ENCODE results near the gene SERPINB10. TPM values are rescaled to one million over a fixed set of nuclear protein-coding genes. Genes with fewer than 3 reads are reported as not detected.

SERPINB10 gene
- total and polyA plus RNA-seq, 2 of the 8 experiments (the other 6 are each of a cell fraction or from before 2014, with no cell fraction given): not detected

DNA sequence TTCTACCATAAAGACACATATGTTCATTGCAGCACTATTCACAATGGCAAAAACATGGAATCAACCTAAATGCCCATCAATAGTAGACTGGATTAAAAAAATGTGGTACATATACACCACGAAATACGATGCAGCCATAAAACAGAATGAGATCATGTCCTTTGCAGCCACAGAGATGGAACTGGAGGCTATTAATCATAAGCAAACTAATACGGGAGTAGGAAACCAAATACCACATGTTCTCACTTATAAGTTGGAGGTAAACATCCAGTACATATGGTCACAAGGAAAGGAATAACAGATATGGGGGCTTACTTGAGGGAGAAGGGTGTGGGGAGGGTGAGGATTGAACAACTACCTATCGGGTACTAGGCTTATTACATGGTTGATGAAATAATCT is 49.0 kb downstream of the SERPINB10 start:
- Histone ChIP-seq H3K9ac (replicated peaks in 1 of 4; ENCODE audit: extremely low read depth in 1 of 4, low read depth in 3 of 4, low read length in 3 of 4) (no peak overlapping the region), H2BK5ac (ENCODE audit: low read depth, low read length) (no peak overlapping the region), H4K8ac (ENCODE audit: extremely low read depth, insufficient read depth, low read length) (no peak overlapping the region), H4K20me1 (replicated peaks in 1 of 2; ENCODE audit: control insufficient read depth in 1 of 2, insufficient read depth in 2 of 2, low read length in 2 of 2) (peaks cover 0 to 2% of the 10 kb centered on the region in 2 experiments), H3K56ac (replicated peaks; ENCODE audit: insufficient read length, low read depth, low read length) (no peak overlapping the region), H3K4me1 (replicated peaks in 1 of 4; ENCODE audit: control insufficient read depth in 3 of 4, insufficient read depth in 4 of 4, low read length in 3 of 4) (no peaks in the 10 kb centered on the region), H3K9me3 (ENCODE audit: insufficient read depth in 2 of 2, low read depth in 1 of 2, low read length in 1 of 2) (no peaks in the 10 kb centered on the region), H2BK15ac (ENCODE audit: low read length) (no peak overlapping the region), H2AK5ac (ENCODE audit: low read depth, low read length) (no peak overlapping the region), H2BK12ac (ENCODE audit: low read depth, low read length) (no peak overlapping the region), H2BK20ac (ENCODE audit: low read length) (no peak overlapping the region), H3K79me1 (ENCODE audit: low read depth, low read length) (no peaks in the 10 kb centered on the region), H3K4me3 (ENCODE audit: extremely low read depth in 1 of 4, insufficient read depth in 2 of 4, low read depth in 3 of 4, low read length in 4 of 4) (no peak overlapping the region), H4K5ac (ENCODE audit: insufficient read length, low read depth, low read length) (no peak overlapping the region), H3K79me2 (ENCODE audit: control insufficient read depth in 1 of 2, insufficient read depth in 2 of 2, low read length in 2 of 2) (no peaks in the 10 kb centered on the region), H2BK120ac (replicated peaks; ENCODE audit: low read depth, low read length) (no peak overlapping the region), H3K4ac (replicated peaks; ENCODE audit: insufficient read length, low read depth, low read length) (no peak overlapping the region), H3K27ac (ENCODE audit: low read depth, low read length) (no peak overlapping the region), H3K23me2 (ENCODE audit: low read depth, low read length) (no peaks in the 10 kb centered on the region), H3K4me2 (ENCODE audit: insufficient read depth in 1 of 2, low read depth in 2 of 2, low read length in 2 of 2) (no peak overlapping the region), H4K91ac (replicated peaks; ENCODE audit: insufficient read length, low read length) (no peak overlapping the region), H3K36me3 (ENCODE audit: control insufficient read depth in 2 of 4, insufficient read depth in 4 of 4, low read length in 3 of 4) (no peaks in the 10 kb centered on the region; a peak in 1 of 8 replicates), H3K14ac (ENCODE audit: insufficient read length) (no peak overlapping the region), H3K18ac (ENCODE audit: extremely low read depth, low read length) (no peak overlapping the region), H3K23ac (ENCODE audit: insufficient read length) (no peak overlapping the region), H2AFZ (ENCODE audit: low read length) (no peak overlapping the region), H3K27me3 (replicated peaks in 1 of 4; ENCODE audit: control insufficient read depth in 3 of 4, extremely low read depth in 1 of 4, insufficient read depth in 3 of 4, low read length in 3 of 4) (no peaks in the 10 kb centered on the region)
- 92% methylated on average over 4 of the region's 4 CpGs; no CpG with 5 or more reads in 1 of the 2 experiments for WGBS, 2 experiments (ENCODE audit: extremely low coverage in 1 of 2, insufficient coverage in 1 of 2, insufficient read length in 1 of 2, insufficient replicate concordance in 2 of 2, low coverage in 1 of 2, low lambda C conversion rate in 2 of 2, missing lambda C conversion rate in 1 of 2)
- CTCF ChIA-PET (ENCODE audit: partially characterized antibody): no interaction called here
- FAIRE-seq: no peak
- no peak for DNase-seq (ENCODE audit: low read depth in 1 of 2, low spot score in 2 of 2)
- POLR2A ChIA-PET (ENCODE audit: partially characterized antibody): no interaction called here
- TF ChIP-seq CEBPB (IDR thresholded peaks at IDR 0.05; ENCODE audit: low read depth, low read length) (no peak), YY1 (IDR thresholded peaks at IDR 0.05; ENCODE audit: low read depth, low read length) (no peak), SAP30 (IDR thresholded peaks at IDR 0.05; ENCODE audit: insufficient read depth, insufficient replicate concordance, low read length) (no peak)

All from H1 (cell line).